ENCODE data around the gene GATAD2B.

GATAD2B gene

DNA sequence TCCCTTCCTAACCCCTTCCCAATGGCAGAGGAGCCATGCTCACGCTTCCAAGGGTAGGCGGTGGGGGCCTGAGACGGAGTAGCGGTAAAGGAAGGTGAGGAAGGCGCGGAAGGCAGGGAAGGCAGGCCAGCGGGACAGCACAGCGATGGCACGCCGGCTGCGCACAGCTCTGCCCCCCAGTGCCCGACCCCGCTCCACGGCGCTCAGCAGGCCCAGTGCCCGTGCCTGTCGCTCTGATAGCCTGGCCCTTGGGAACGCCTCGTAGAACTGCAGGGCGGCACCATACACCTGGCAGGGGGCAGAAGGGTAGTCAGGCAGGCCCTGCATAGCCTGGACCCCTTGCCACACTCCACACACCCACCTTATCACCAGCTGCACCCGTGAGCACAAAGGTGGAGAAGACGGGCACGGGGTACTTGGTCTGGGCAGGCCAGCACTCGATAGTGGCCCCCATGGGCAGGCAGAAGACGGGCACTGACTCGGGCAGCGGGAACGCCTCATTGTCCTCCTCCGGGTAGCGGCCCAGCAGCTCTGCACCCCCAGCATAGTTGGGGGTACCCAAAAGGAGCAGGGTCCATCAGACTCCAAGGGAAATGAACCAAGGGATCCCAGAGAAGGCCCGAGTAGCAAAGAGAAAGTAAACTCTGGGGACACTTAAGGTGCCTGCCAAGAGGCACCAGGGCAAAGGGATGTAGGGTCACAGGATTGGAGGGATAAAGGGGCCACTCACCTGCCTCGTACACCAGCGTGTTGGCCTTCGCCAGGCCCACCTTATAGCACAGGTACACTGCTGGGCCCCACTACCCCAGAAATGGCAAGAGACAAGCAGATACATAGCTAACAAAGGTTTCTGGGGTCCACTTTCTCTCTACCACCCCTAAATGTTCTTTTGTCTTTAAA, 19.3 kb upstream of the GATAD2B start:
- TF ChIP-seq, protein P1, sequence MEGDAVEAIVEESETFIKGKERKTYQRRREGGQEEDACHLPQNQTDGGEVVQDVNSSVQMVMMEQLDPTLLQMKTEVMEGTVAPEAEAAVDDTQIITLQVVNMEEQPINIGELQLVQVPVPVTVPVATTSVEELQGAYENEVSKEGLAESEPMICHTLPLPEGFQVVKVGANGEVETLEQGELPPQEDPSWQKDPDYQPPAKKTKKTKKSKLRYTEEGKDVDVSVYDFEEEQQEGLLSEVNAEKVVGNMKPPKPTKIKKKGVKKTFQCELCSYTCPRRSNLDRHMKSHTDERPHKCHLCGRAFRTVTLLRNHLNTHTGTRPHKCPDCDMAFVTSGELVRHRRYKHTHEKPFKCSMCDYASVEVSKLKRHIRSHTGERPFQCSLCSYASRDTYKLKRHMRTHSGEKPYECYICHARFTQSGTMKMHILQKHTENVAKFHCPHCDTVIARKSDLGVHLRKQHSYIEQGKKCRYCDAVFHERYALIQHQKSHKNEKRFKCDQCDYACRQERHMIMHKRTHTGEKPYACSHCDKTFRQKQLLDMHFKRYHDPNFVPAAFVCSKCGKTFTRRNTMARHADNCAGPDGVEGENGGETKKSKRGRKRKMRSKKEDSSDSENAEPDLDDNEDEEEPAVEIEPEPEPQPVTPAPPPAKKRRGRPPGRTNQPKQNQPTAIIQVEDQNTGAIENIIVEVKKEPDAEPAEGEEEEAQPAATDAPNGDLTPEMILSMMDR (conservative IDR thresholded peaks at IDR 0.05) = no peak
- no peak overlapping the region for H3K27ac ChIP-seq

DNA sequence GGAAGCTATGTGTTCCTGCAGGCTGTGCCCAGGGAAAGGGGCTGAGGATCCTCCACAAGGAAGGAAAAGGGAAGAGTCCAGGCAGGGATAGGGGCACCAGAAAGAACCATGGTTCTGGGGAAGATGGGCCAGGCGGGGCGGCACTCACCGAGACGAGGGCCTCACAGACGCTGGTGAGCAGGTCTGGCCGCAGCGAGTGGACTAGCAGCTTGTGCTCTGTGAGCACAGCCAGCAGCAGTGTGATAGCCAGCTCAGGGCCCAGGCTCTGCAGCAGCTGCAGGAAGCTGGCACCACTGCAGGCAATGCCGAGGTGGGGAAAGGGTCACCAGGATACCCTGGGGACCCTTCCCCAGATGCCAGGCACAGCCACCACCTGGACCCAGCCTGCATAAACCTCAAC, 18.0 kb upstream of the GATAD2B start:
- TF ChIP-seq, protein P1 (conservative IDR thresholded peaks at IDR 0.05) = no peak
- H3K27ac ChIP-seq = no peak overlapping the region

DNA sequence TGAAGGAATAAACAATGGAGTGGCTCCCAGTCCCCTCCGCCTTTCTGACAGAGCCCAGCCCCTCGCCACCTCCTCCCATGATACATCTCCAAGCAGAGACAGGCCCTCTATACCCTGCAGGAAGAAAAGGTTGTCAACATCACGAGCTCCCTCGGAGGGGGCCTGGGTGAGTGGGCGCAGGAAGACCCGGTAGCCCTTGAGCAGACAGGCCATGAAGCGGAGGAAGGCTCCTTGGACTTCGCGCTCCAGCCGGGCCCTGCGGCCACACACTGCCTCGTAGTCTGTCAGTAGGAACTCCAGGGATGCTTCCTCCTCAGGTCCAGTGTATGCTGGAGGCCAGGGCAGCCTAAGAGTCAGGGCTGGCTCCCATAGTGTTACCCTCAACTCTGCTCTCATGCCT, 16.7 kb upstream of the GATAD2B start:
- no peak overlapping the region for H3K27ac ChIP-seq
- TF ChIP-seq, protein P1 (conservative IDR thresholded peaks at IDR 0.05) = no peak; the same call in 1 of the 2 replicates

DNA sequence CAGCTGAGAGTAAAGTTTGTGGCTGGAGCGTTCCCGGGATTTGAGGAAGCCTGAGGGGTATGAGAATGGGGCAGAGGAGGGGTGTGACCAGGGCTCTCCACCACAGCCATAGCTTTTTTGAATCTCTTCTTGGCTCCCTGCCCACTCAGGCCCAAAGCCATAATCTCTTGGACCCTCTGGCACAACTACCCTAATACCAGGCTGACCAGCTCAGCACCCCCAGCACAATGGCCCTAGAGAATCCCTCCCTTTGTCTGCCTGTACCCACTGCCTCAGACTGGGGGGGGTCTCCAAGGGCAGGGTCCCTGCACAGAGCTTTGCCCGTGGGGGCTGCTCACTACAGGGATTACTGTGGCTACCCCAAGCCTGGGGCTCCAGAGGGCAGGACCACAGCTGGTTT, 16.2 kb upstream of the GATAD2B start:
- no peak overlapping the region for H3K27ac ChIP-seq
- TF ChIP-seq, protein P1 (conservative IDR thresholded peaks at IDR 0.05) = no peak

DNA sequence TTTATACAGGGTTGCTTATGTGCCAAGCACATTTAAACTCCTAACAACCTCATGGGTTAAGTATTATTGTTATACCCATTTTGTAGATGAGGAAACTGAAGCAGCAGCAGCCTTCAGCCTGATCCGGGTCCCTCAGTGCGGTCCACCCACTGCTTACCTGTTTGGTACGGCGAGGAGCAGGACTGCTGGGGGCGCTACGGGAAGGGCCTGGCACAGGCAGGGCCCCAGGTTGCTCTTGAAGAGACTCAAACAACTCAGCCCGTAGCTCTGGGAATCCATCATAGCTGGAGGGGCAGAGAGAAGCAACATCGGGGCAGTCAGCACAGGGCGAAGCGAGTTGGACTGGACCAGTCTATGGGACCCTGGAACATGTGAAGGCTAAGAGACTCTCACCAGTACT, 14.6 kb upstream of the GATAD2B start:
- TF ChIP-seq, protein P1 (conservative IDR thresholded peaks at IDR 0.05) = no peak

DNA sequence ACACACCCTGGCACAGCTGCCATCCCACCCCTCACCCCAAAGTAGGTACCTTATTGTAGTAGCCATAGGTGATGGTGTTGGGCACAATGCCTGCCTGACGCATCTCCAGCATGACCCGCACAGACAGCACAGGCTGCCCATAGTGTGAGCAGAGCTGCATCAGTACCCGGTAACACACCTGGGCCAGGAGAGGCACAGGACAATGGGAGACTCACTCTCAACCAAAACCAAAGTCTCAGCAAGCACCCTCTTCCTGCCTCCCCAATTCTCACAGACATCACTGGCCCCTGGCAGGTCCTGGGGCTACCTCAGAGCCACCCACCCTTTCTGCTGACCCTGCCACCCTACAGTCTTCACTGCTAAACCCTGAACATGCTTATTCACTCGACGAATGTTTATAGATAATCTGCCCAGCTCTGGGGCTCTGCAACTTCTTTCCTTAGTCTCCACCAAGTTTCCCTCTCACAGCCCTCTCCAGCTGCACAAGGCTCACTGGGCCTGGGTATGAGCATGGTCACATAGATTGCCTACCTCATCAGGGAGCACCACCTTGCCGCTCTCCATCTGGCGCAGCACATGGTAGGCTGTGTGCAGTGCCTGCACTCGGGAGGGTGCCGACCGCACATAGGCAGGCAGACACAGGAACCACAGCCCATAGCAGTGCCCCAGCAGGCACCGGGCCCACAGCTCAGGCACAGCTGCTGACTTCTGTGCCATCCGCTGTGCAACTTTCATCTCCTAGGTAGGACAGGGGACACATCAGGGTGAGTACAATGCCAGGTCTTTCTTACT, 13.4 kb upstream of the GATAD2B start:
- TF ChIP-seq, protein P1 (conservative IDR thresholded peaks at IDR 0.05) = no peak
- no peak overlapping the region for H3K27ac ChIP-seq

More for the DNA sequence above, 14.6 kb upstream of the GATAD2B start:
- H3K27ac ChIP-seq = no peak overlapping the region

DNA sequence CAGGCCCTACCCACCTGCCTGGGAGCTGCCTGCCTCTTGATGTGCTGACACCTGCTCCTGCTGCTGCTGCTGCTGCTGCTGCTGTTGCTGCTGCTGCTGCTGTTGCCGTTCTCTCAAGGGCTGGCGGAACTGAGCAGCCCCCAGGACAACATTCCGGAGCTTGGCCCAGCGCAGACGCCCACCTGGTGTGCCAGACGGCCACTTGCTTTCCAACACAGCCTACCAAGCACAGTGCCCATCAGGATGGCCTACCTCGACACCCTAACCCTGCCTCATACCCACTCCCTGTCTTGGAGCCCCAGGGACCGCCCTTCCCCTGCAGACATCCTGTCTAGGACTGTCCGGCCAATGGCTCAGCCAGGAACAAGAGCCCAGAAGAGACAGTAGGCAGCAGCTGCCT, 12.0 kb upstream of the GATAD2B start:
- no peak overlapping the region for H3K27ac ChIP-seq

More for the DNA sequence above, 12.0 kb upstream of the GATAD2B start:
- TF ChIP-seq, protein P1 (conservative IDR thresholded peaks at IDR 0.05) = no peak

All from VCaP (cell line).